ENCODE measurements around the gene KIF17. TPM values are rescaled to one million over a fixed set of nuclear protein-coding genes. Genes with fewer than 3 reads are reported as not detected.
"Not testable (repeated sequence)": the region's sequence is repeated elsewhere in the genome, so short reads cannot be mapped to it uniquely, and the experiment has no call there.

KIF17 gene
- polyA plus RNA-seq, 1 of the 3 experiments (the other 2 are of a cell fraction) = 4.3 TPM

DNA sequence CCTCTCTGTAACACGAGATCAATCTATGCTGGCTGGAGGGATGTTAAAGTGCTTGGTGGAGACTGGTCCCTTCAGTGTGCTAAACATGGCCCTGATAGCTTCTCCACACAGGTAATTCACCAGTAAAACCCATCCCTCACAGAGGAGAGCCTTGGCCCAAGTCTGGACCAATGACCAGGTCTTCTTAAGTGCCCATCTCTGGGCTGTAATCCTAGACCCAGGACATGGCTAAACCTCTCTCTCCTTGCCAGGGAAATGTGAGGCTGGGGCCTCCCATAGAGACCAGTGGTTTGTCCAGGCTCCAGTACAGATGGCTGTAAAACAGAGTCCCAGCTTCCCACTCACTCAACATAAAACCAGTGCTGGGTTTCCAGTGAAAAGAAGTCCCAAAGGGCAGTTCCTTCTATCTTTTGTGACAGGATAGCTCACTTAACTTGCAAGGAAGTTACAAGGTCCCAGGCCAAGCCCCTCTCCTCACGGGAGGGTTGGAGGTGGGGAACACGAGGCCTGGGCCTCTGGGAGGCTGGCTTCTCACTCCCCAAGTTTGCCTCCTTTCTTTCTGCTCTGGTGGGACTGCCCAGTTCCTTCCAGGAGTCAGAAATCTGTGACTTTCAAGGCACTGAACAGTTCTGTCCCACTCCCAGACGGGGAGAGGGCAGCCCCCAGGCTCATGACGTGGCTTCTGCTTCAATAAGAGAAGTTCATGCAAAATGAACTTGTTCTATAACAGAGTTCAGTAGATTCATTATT, 2.2 kb upstream of the KIF17 start:
- H3K9me2 ChIP-seq = no peaks in the 10 kb centered on the region
- H3K9me3 ChIP-seq = no peaks in the 10 kb centered on the region
- H4K20me1 ChIP-seq (ENCODE audit: insufficient read depth) = no peaks in the 10 kb centered on the region
- H2AFZ ChIP-seq (ENCODE audit: low read depth) = no peak overlapping the region
- no peaks in the 10 kb centered on the region for H3F3A ChIP-seq (replicated peaks; ENCODE audit: insufficient read depth)
- no peak overlapping the region for H3K4me3 ChIP-seq (ENCODE audit: low read depth in 2 of 2, low read length in 1 of 2)
- WGBS (ENCODE audit: low lambda C conversion rate) = 88% methylated on average over 5 of the region's 5 CpGs
- DNase-seq = peak; percentile 11
- POLR2A ChIA-PET = no interaction called here
- no peak for TF ChIP-seq MXI1 (IDR thresholded peaks at IDR 0.05; ENCODE audit: low read depth, low read length)
- no peak for TF ChIP-seq EP300 (IDR thresholded peaks at IDR 0.05; ENCODE audit: borderline replicate concordance in 1 of 2, low read depth in 1 of 2, low read length in 1 of 2)
- TF ChIP-seq FOXM1 (IDR thresholded peaks at IDR 0.05; ENCODE audit: low read depth) = no peak
- no peak for TF ChIP-seq TAF1 (IDR thresholded peaks at IDR 0.05; ENCODE audit: borderline replicate concordance, low read depth, low read length)
- no peak for TF ChIP-seq MEF2A (IDR thresholded peaks at IDR 0.05; ENCODE audit: borderline replicate concordance, low read depth)
- TF ChIP-seq ELF1 (IDR thresholded peaks at IDR 0.05) = no peak
- no peak for TF ChIP-seq SMC3 (IDR thresholded peaks at IDR 0.05; ENCODE audit: low read depth, low read length)
- TF ChIP-seq, protein P1, sequence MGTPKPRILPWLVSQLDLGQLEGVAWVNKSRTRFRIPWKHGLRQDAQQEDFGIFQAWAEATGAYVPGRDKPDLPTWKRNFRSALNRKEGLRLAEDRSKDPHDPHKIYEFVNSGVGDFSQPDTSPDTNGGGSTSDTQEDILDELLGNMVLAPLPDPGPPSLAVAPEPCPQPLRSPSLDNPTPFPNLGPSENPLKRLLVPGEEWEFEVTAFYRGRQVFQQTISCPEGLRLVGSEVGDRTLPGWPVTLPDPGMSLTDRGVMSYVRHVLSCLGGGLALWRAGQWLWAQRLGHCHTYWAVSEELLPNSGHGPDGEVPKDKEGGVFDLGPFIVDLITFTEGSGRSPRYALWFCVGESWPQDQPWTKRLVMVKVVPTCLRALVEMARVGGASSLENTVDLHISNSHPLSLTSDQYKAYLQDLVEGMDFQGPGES (IDR thresholded peaks at IDR 0.05; ENCODE audit: low read depth, low read length) = no peak
- TF ChIP-seq USF1 (IDR thresholded peaks at IDR 0.05; ENCODE audit: borderline replicate concordance, low read depth) = no peak
- no peak for TF ChIP-seq POLR2AphosphoS5 (IDR thresholded peaks at IDR 0.05; ENCODE audit: low read depth, low read length)
- CTCF ChIA-PET = interaction anchor here (0.7 to 1.5 kb wide), 2 partner anchors 23 to 49 kb away, joined by 3 to 5 read pairs; no protein-coding TSS in a partner anchor
- no peak overlapping the region for H3K9ac ChIP-seq
- no peak overlapping the region for H3K4me2 ChIP-seq
- H3K36me3 ChIP-seq (replicated peaks in 1 of 2; ENCODE audit: control insufficient read depth in 1 of 2, insufficient read depth in 2 of 2, low read length in 1 of 2) = no peaks in the 10 kb centered on the region
- peaks cover 0 to 2% of the 10 kb centered on the region in 2 experiments; a peak in 1 of 4 replicates for H3K4me1 ChIP-seq (ENCODE audit: control insufficient read depth in 1 of 2, insufficient read depth in 2 of 2, low read depth in 1 of 2, low read length in 1 of 2)
- no peaks in the 10 kb centered on the region for H3K27me3 ChIP-seq (ENCODE audit: insufficient read depth)
- no peaks in the 10 kb centered on the region for H3K79me2 ChIP-seq (ENCODE audit: insufficient read depth)
- no peak overlapping the region for H3K27ac ChIP-seq (ENCODE audit: low read depth in 2 of 2, low read length in 1 of 2)

DNA sequence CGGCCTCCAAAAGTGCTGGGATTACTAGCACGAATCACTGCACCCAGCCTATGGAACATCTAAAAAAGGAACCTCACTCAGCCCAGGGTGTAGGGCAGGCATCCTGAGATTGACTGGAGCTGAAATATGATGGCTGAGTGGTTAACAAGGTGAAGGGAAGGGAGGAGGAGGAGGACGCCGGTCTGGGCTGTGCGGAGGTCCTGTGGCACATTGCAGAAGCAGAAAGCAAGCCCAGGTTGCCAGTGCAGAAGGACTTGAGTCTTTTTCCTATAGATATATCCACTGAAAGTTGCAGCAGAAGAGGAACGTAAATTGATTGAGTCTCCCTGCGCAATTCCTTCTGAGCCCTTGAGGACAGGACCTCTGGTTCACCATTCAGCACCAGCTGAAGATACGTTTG, 1.5 kb upstream of the KIF17 start:
- ChIA-PET POLR2A (no interaction called here), CTCF (interaction anchor here (0.7 to 2.8 kb wide), 3 partner anchors 22 to 50 kb away, joined by 3 to 12 read pairs (median 5); no protein-coding TSS in a partner anchor)
- Histone ChIP-seq H3K4me1 (ENCODE audit: control insufficient read depth in 1 of 2, insufficient read depth in 2 of 2, low read depth in 1 of 2, low read length in 1 of 2) (peaks cover 0 to 2% of the 10 kb centered on the region in 2 experiments; a peak in 1 of 4 replicates), H4K20me1 (ENCODE audit: insufficient read depth) (no peaks in the 10 kb centered on the region), H3K79me2 (ENCODE audit: insufficient read depth) (no peaks in the 10 kb centered on the region), H3K9me3 (no peaks in the 10 kb centered on the region), H3K27me3 (ENCODE audit: insufficient read depth) (no peaks in the 10 kb centered on the region), H3K4me3 (ENCODE audit: low read depth in 2 of 2, low read length in 1 of 2) (no peak overlapping the region), H3F3A (replicated peaks; ENCODE audit: insufficient read depth) (no peaks in the 10 kb centered on the region), H2AFZ (ENCODE audit: low read depth) (no peak overlapping the region), H3K9ac (no peak overlapping the region), H3K36me3 (replicated peaks in 1 of 2; ENCODE audit: control insufficient read depth in 1 of 2, insufficient read depth in 2 of 2, low read length in 1 of 2) (no peaks in the 10 kb centered on the region), H3K27ac (ENCODE audit: low read depth in 2 of 2, low read length in 1 of 2) (no peak overlapping the region), H3K4me2 (no peak overlapping the region), H3K9me2 (no peaks in the 10 kb centered on the region)
- DNase-seq = no peak
- WGBS (ENCODE audit: low lambda C conversion rate) = 99% methylated on average over 8 of the region's 8 CpGs
- no peak for TF ChIP-seq GABPA (IDR thresholded peaks at IDR 0.05; ENCODE audit: low read depth)
- TF ChIP-seq TAF1 (IDR thresholded peaks at IDR 0.05; ENCODE audit: borderline replicate concordance, low read depth, low read length) = no peak
- TF ChIP-seq RCOR1 (IDR thresholded peaks at IDR 0.05; ENCODE audit: low read length) = no peak
- TF ChIP-seq RAD21 (IDR thresholded peaks at IDR 0.05; ENCODE audit: low read length) = no peak
- TF ChIP-seq, protein P1 (IDR thresholded peaks at IDR 0.05; ENCODE audit: low read depth, low read length) = no peak
- TF ChIP-seq PBX3 (IDR thresholded peaks at IDR 0.05) = no peak
- TF ChIP-seq JUND (IDR thresholded peaks at IDR 0.05) = no peak
- TF ChIP-seq CHD2 (IDR thresholded peaks at IDR 0.05; ENCODE audit: low read length, partially characterized antibody) = no peak

GRCh38 chr1:20718343-20718882, 606 bp upstream of the KIF17 start:
- not testable (repeated sequence) for H3K9me2 ChIP-seq; H3K9me3 ChIP-seq; H3K9ac ChIP-seq; H3K79me2 ChIP-seq (ENCODE audit: insufficient read depth); H3K36me3 ChIP-seq (replicated peaks in 1 of 2; ENCODE audit: control insufficient read depth in 1 of 2, insufficient read depth in 2 of 2, low read length in 1 of 2); DNase-seq; H3K27ac ChIP-seq (ENCODE audit: low read depth in 2 of 2, low read length in 1 of 2); H4K20me1 ChIP-seq (ENCODE audit: insufficient read depth); H3K27me3 ChIP-seq (ENCODE audit: insufficient read depth); H3F3A ChIP-seq (replicated peaks; ENCODE audit: insufficient read depth); H3K4me1 ChIP-seq (ENCODE audit: control insufficient read depth in 1 of 2, insufficient read depth in 2 of 2, low read depth in 1 of 2, low read length in 1 of 2)
- Histone ChIP-seq H3K4me3 (ENCODE audit: low read depth in 2 of 2, low read length in 1 of 2) (peak overlapping the region in 1 of 2 experiments; percentile 51; a peak in 2 of 4 replicates), H2AFZ (ENCODE audit: low read depth) (0 out of 2 replicates have a peak overlapping the region, but pooled peaks have one; percentile 56), H3K4me2 (peak overlapping the region; percentile 60; the same call in 1 of the 2 replicates)
- ChIA-PET POLR2A (interaction anchor here (1.1 kb wide), 1 partner anchor 14 kb away, joined by 3 read pairs; the partner anchor contains the start of gene SH2D5), CTCF (interaction anchor here (1.0 to 2.8 kb wide), 4 partner anchors 10 to 24 kb away, joined by 3 to 12 read pairs (median 4); no protein-coding TSS in a partner anchor)
- 81% methylated on average over 6 of the region's 17 CpGs for WGBS (ENCODE audit: low lambda C conversion rate)

Measured in SK-N-SH (cell line).